ENCODE results near the gene FOCAD.

- TF ChIP-seq CTCF (IDR thresholded peaks at IDR 0.05) (no peak), POLR2A (IDR thresholded peaks at IDR 0.05) (no peak)
Observed at GRCh38 chr9:20646656-20647055, 37.4 kb upstream of the FOCAD start.
